ENCODE data around the gene ZNF749.
"Not testable (repeated sequence)": the region's sequence is repeated elsewhere in the genome, so short reads cannot be mapped to it uniquely, and the experiment has no call there.

Gene ZNF749

GRCh38 chr19:57466489-57466888, 31.4 kb downstream of the ZNF749 start:
- no peak for DNase-seq

- DNase-seq, result peak; percentile 6
Measured at GRCh38 chr19:57473646-57474045, 38.5 kb downstream of the ZNF749 start.

DNA sequence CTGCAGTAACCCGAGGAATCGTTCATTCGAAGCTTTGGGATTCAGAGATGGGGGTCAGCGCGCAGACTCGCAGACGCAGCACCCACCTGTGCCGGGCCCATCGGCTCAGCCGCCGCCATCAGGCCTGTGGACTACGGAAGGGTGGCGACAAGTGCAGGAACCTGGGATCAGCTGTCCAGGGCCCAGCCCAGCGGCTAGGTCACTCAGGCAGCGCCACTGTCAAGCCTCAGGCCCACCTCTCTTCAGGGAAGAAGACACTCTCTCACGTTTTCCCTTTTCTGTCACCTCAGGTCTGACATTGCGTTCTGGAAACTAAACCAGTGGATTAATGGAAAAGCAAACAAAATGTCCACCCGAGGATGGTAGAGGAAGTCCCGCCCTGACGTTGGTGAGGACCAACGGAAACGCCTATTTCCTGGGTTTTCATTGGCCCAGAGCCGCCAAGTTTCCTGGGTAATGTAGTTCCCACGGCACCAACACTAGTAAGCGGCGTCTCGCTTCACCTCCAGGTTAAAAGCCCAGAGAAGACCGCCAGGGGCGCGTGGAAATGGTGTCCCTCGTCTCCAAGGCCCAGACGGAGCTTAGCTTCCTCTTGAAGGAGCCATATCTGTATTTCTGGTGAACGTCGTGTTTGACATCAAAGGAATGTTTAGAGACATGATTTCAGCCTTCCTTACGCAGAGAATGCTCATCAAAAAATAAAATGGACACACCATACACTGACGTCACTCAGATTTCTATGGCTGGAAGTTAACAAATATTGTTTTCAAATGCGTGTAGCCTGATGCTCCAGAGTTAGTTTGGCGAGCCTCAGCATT, 42.3 kb downstream of the ZNF749 start, which contains the start of gene ZNF772:
ZNF772 (minus strand) TSS at position 376 of the 818 bp plus-strand sequence; CDS start at position 119, 257 bp downstream.
- DNase-seq, result peak; percentile 98

GRCh38 chr19:57487477-57488298, 52.6 kb downstream of the ZNF749 start, which contains the start of gene ZNF419:
ZNF419 (plus strand) TSS chr19:57487750; CDS start chr19:57487951, 201 bp downstream.
- DNase-seq, result peak; percentile 98

- not testable (repeated sequence) for DNase-seq
Measured at GRCh38 chr19:57488299-57488644, 53.1 kb downstream of the ZNF749 start.
